SK-N-SH (cell line): ENCODE data around the gene KRT80. TPM values are rescaled to one million over a fixed set of nuclear protein-coding genes. Genes with fewer than 3 reads are reported as not detected.

ENCODE experiments used
- CTCF ChIA-PET: fragments of 300-600, 350-600 bp; formaldehyde crosslinking; extraction: SDS; loops from one replicate; lab custom pipeline; 2021; lab: Yijun Ruan, JAX
- POLR2A ChIA-PET: fragments of 350-600 bp; sonication (Branson Sonifier 250); formaldehyde crosslinking; extraction: SDS; loops from one replicate; lab custom pipeline; 2020; ENCODE audit warnings: antibody characterized with exemption, inconsistent platforms; lab: Yijun Ruan, JAX
- DNase-seq: peaks from one replicate; pipeline ENCODE4 v3.0.0; 2012
- H2AFZ ChIP-seq: fragments of 200-600 bp; sonication (generic); 2 replicates; pipeline ENCODE4 v1.8.1; 2016; ENCODE audit warnings: antibody characterized with exemption, mild to moderate bottlenecking, low read depth
- H3F3A ChIP-seq: fragments of 200-600 bp; sonication (generic); replicated peaks from 2 replicates; pipeline ENCODE3; 2016; ENCODE audit warnings: antibody characterized with exemption, mild to moderate bottlenecking; ENCODE audit not compliant: insufficient read depth
- H3K27ac ChIP-seq, 2 experiments: fragments of 200-500 bp in 1 of 2; fragments of 200-600 bp in 1 of 2; sonication (Bioruptor generic) in 1 of 2; sonication (generic), shearing (Covaris generic) in 1 of 2; 2 replicates each; pipeline versions ENCODE4 v1.5.1 to v1.6.1; 2014 to 2016; ENCODE audit warnings: low read depth in 2 of 2, inconsistent platforms in 1 of 2, low read length in 1 of 2, mild to moderate bottlenecking in 1 of 2, mixed read lengths in 1 of 2
- H3K27me3 ChIP-seq: fragments of 200-600 bp; sonication (generic), shearing (Covaris generic); 2 replicates; pipeline ENCODE4 v1.6.1; 2016; ENCODE audit warnings: mixed run types; ENCODE audit not compliant: insufficient read depth
- H3K36me3 ChIP-seq, 2 experiments: fragments of 200-500 bp in 1 of 2; fragments of 200-600 bp in 1 of 2; sonication (Bioruptor generic) in 1 of 2; sonication (generic) in 1 of 2; replicated peaks in 1 of 2; 2 replicates each; pipeline versions ENCODE3 to v1.5.1; 2014 to 2016; ENCODE audit warnings: low read length in 1 of 2, mild to moderate bottlenecking in 1 of 2; ENCODE audit not compliant: insufficient read depth in 2 of 2, control insufficient read depth in 1 of 2
- H3K4me1 ChIP-seq, 2 experiments: fragments of 200-500 bp in 1 of 2; fragments of 200-600 bp in 1 of 2; sonication (Bioruptor generic) in 1 of 2; sonication (generic), shearing (Covaris generic) in 1 of 2; 2 replicates each; pipeline versions ENCODE4 v1.5.1 to v1.6.1; 2014 to 2016; ENCODE audit warnings: low read depth in 1 of 2, low read length in 1 of 2, mixed run types in 1 of 2; ENCODE audit not compliant: insufficient read depth in 2 of 2, control insufficient read depth in 1 of 2
- H3K4me2 ChIP-seq: fragments of 200-600 bp; sonication (generic), shearing (Covaris generic); 2 replicates; pipeline ENCODE4 v1.6.1; 2017; ENCODE audit warnings: mixed run types
- H3K4me3 ChIP-seq, 2 experiments: fragments of 200-500 bp in 1 of 2; fragments of 200-600 bp in 1 of 2; sonication (Bioruptor generic) in 1 of 2; sonication (generic), shearing (Covaris generic) in 1 of 2; 2 replicates each; pipeline versions ENCODE4 v1.5.1 to v1.8.1; 2014 to 2016; ENCODE audit warnings: low read depth in 2 of 2, inconsistent platforms in 1 of 2, low read length in 1 of 2, mild to moderate bottlenecking in 1 of 2, mixed read lengths in 1 of 2, moderate library complexity in 1 of 2
- H3K79me2 ChIP-seq: fragments of 200-600 bp; sonication (generic); 2 replicates; pipeline ENCODE4 v1.8.1; 2017; ENCODE audit warnings: mild to moderate bottlenecking; ENCODE audit not compliant: insufficient read depth
- H3K9ac ChIP-seq: fragments of 200-600 bp; sonication (generic); 2 replicates; pipeline ENCODE4 v1.6.1; 2017; ENCODE audit warnings: mixed run types
- H3K9me2 ChIP-seq: fragments of 200-600 bp; sonication (generic); 2 replicates; pipeline ENCODE4 v1.6.1; 2017; ENCODE audit warnings: mixed run types
- H3K9me3 ChIP-seq: fragments of 200-600 bp; sonication (generic); 2 replicates; pipeline ENCODE4 v1.6.1; 2017; ENCODE audit warnings: mixed run types, mild to moderate bottlenecking, moderate library complexity
- H4K20me1 ChIP-seq: fragments of 200-600 bp; sonication (generic); 2 replicates; pipeline ENCODE4 v1.6.1; 2017; ENCODE audit warnings: mild to moderate bottlenecking, mixed run types; ENCODE audit not compliant: insufficient read depth
- CHD2 ChIP-seq: fragments of 150-350 bp; IDR thresholded peaks from 2 replicates; pipeline ENCODE4 v1.6.1; 2018; ENCODE audit warnings: low read length; ENCODE audit not compliant: partially characterized antibody
- FOSL2 ChIP-seq: IDR thresholded peaks from 2 replicates; pipeline ENCODE4 v1.4.0; 2012; ENCODE audit warnings: low read depth, mild to moderate bottlenecking, moderate library complexity, borderline replicate concordance
- JUND ChIP-seq: IDR thresholded peaks from 2 replicates; pipeline ENCODE4 v1.4.0; 2012
- MEF2A ChIP-seq: IDR thresholded peaks from 2 replicates; pipeline ENCODE4 v1.4.0; 2012; ENCODE audit warnings: low read depth, borderline replicate concordance
- POLR2AphosphoS5 ChIP-seq: IDR thresholded peaks from 2 replicates; pipeline ENCODE4 v1.6.1; 2012; ENCODE audit warnings: low read depth, low read length
- SIN3A ChIP-seq: IDR thresholded peaks from 2 replicates; pipeline ENCODE4 v1.6.1; 2012; ENCODE audit warnings: low read depth, mild to moderate bottlenecking, low read length, moderate library complexity, borderline replicate concordance
- USF1 ChIP-seq: IDR thresholded peaks from 2 replicates; pipeline ENCODE4 v1.4.0; 2012; ENCODE audit warnings: low read depth, borderline replicate concordance
- YY1 ChIP-seq: IDR thresholded peaks from 2 replicates; pipeline ENCODE4 v1.4.0; 2012; ENCODE audit warnings: low read depth, mild to moderate bottlenecking
- ZBTB33 ChIP-seq: IDR thresholded peaks from 2 replicates; pipeline ENCODE4 v1.4.0; 2012; ENCODE audit warnings: low read depth, borderline replicate concordance
- WGBS: methylation state at CpG from one replicate; pipeline ENCODE4 v1.1.6; 2017; ENCODE audit warnings: low lambda C conversion rate; 5-methylcytosine and 5-hydroxymethylcytosine counted together
- polyA plus RNA-seq, 3 experiments: library from polyadenylated mRNA; depleted of rRNA; stranded (reverse); fragments of >200 nt; gene quantifications; 2 replicates each; pipeline ENCODE4 v1.2.3, GENCODE V29; 2012

The KRT80 gene
- polyA plus RNA-seq, 1 of the 3 experiments (the other 2 are of a cell fraction) = 14.9 TPM

- no peak for TF ChIP-seq ZBTB33
- TF ChIP-seq, all 33 proteins: peak for 0
Measured at GRCh38 chr12:52166672-52167071, 25.1 kb downstream of the KRT80 start (continued).

- Histone ChIP-seq H3K9ac (no peak overlapping the region), H3K79me2 (no peaks in the 10 kb centered on the region), H3K9me3 (no peaks in the 10 kb centered on the region), H3K4me3 (no peak overlapping the region), H3K36me3 (no peaks in the 10 kb centered on the region), H3K9me2 (no peaks in the 10 kb centered on the region), H4K20me1 (no peaks in the 10 kb centered on the region), H3K4me2 (no peak overlapping the region), H3K4me1 (peaks cover 10 to 18% of the 10 kb centered on the region in 2 experiments; a peak in 3 of 4 replicates), H2AFZ (no peak overlapping the region), H3F3A (peaks cover 17% of the 10 kb centered on the region), H3K27me3 (no peaks in the 10 kb centered on the region), H3K27ac (no peak overlapping the region)
- ChIA-PET POLR2A (interaction anchor here (1.1 kb wide), 1 partner anchor 50 kb away, joined by 3 read pairs; no protein-coding TSS in a partner anchor), CTCF (interaction anchor here (1.0 to 1.5 kb wide), 5 partner anchors 8 to 151 kb away, joined by 3 to 7 read pairs (median 3); partner anchors contain the start of gene KRT80)
- 82% methylated on average over 12 of the region's 13 CpGs for WGBS
- TF ChIP-seq CHD2 (no peak), ZBTB33 (no peak)
- no peak for DNase-seq
Measured at GRCh38 chr12:52165096-52165855, 26.5 kb downstream of the KRT80 start.

GRCh38 chr12:52164624-52165023, 27.2 kb downstream of the KRT80 start:
- peaks cover 10 to 12% of the 10 kb centered on the region in 2 experiments; a peak in 3 of 4 replicates for H3K4me1 ChIP-seq
- no peak overlapping the region; a peak in 1 of 4 replicates for H3K27ac ChIP-seq
- POLR2A ChIA-PET = interaction anchor here (1.1 kb wide), 1 partner anchor 51 kb away, joined by 3 read pairs; no protein-coding TSS in a partner anchor
- H3K36me3 ChIP-seq = no peaks in the 10 kb centered on the region
- CTCF ChIA-PET = interaction anchor here (1.0 to 1.2 kb wide), 3 partner anchors 27 to 151 kb away, joined by 3 read pairs; partner anchors contain the start of gene KRT80
- peaks cover 17% of the 10 kb centered on the region for H3F3A ChIP-seq
- no peak overlapping the region for H3K4me3 ChIP-seq
- no peaks in the 10 kb centered on the region for H4K20me1 ChIP-seq
- H3K9me2 ChIP-seq = no peaks in the 10 kb centered on the region
- no peaks in the 10 kb centered on the region for H3K9me3 ChIP-seq
- no peak for DNase-seq
- H3K9ac ChIP-seq = no peak overlapping the region
- no peak overlapping the region for H3K4me2 ChIP-seq
- 85% methylated on average over 13 of the region's 13 CpGs for WGBS
- no peaks in the 10 kb centered on the region for H3K27me3 ChIP-seq
- H2AFZ ChIP-seq = no peak overlapping the region
- TF ChIP-seq CHD2 (no peak), POLR2AphosphoS5 (no peak), MEF2A (no peak), FOSL2 (no peak), USF1 (no peak), YY1 (no peak), JUND (no peak), SIN3A (no peak)
- TF ChIP-seq, all 33 proteins: peak for 0
- H3K79me2 ChIP-seq = no peaks in the 10 kb centered on the region
